Fibroblast of peridontal ligament (primary cell): Measurements from ENCODE around the gene C7.

ENCODE experiments used
- DNase-seq: peaks from one replicate; pipeline ENCODE4 v3.0.0-alpha.2; 2010; ENCODE audit errors: extremely low read depth

Gene C7

DNA sequence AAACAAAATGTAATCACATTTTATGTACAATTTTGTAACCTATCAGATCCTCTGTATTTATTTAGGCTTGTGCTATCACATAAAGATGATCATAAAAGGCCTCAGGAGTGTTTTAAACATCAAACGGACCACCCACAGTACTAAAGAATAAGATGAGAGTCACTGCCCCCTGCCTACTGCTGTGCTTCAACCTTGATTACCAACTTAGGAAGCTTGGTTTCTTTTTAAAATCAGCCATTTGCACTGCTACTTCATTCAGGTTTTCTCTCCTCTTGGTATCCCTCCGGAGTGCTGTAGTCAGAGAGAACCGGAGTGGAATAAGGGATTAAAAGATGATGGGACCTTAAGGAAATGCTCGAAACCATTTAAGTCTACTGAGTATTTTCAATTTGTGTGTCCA, 6.9 kb downstream of the C7 start:
- DNase-seq, result no peak

DNA sequence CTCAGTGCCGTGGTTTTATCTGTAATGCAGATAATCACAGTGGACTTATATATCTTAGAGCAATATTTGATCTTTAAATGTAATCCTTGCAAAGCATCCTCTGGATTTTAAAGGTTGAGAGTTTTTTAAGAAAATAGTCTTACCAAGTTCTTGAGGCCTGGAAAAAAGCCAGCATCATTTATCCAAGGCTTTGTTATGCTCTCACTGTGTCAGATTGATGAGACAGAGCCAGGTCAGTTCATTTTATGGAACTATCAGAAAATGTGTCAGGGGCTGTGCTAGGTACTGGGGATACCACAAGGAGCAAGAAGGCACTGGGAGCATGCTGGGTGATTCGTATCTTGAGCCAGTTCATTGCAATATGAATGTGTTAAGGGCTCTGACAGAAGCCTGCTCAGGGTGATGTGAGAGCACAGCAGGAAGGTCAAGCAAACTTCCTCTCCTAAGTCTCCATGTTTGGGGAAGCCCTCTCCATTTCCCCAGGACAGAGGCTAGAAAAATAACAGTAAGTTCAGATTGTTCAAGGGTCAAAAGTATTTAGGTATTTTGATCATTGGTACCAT, 19.7 kb downstream of the C7 start:
- no peak for DNase-seq

- no peak for DNase-seq
These were observed 23.5 kb downstream of the C7 start for GRCh38 chr5:40932766-40933165.

DNA sequence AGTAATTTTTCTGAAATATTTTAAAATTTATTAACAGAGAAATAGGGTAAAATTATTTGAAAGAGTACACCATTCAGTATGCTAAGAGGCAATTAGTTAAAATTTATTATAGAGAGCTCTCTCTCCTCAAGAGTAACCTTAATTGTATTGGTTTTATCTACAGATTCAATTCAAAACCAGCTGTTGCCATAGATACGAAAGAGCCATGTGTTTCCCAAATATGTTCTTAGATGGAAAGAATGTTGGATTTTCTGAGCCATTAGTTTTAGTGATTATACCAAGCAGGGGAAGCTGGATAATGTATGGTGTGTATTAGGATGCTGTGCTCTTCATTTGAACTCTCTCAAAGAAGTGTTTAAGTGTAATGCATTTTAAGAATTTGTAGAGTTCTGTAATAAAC, 27.8 kb downstream of the C7 start:
- DNase-seq, result no peak

DNA sequence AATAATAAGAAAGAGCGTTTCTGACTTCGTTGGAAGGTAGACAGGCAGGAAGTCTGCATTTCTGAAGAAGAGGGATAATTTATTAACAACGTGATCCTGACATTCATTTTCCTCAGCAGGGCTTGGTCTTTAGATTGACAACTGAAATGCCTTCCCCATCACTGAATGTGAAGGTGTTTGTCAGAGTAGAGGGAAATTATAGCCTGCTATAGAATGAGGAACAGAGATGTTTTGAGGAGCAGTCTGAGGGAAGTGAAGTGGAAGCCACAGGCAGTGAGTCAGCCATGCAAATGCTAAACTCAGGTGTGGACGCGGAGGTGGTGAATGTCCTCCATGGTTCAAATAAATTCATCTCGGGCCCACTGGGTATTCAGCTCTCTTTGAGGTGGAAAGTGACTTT, 30.5 kb downstream of the C7 start:
- DNase-seq, result no peak

GRCh38 chr5:40945111-40945510, 35.8 kb downstream of the C7 start:
- DNase-seq, result no peak

- no peak for DNase-seq
These were observed 46.0 kb downstream of the C7 start for GRCh38 chr5:40955313-40955712.

GRCh38 chr5:40957048-40957447, 47.8 kb downstream of the C7 start:
- DNase-seq, result no peak

GRCh38 chr5:40958811-40959210, 49.5 kb downstream of the C7 start:
- no peak for DNase-seq

DNA sequence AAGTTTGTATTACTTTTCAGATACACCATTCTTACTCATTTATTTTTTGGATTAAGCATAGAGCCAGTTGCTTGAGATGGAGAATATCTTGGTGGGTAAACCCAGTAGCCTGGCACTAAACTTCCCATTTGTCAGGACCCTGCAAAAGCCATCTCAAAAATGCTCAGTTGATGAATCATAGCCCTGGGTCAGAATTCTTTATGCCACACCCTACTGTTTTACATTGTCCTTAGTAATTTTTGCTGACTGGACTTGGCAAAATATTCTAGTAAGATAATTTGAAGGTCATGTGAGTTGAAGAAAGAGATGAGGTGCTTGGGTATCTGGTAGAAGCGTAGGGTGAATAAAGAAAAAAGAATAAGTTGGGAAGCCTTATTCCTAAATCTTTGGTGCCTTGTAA, 50.7 kb downstream of the C7 start:
- no peak for DNase-seq

GRCh38 chr5:40962207-40962955, 53.1 kb downstream of the C7 start:
- no peak for DNase-seq

DNA sequence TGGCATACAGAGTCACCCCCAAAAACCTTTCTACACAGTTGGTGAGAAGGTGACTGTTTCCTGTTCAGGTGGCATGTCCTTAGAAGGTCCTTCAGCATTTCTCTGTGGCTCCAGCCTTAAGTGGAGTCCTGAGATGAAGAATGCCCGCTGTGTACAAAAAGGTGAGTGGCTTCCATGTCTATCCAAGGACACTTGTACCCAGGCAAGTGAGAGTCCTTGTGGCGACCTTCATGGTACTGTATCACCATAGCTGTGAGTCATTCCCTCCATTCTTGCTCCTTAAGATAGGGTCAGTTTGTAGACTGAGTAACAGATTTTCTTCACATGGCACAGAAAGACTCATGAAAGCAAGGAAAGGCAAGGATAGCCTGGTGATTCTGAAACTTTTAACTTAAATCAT, 63.1 kb downstream of the C7 start:
- no peak for DNase-seq

DNA sequence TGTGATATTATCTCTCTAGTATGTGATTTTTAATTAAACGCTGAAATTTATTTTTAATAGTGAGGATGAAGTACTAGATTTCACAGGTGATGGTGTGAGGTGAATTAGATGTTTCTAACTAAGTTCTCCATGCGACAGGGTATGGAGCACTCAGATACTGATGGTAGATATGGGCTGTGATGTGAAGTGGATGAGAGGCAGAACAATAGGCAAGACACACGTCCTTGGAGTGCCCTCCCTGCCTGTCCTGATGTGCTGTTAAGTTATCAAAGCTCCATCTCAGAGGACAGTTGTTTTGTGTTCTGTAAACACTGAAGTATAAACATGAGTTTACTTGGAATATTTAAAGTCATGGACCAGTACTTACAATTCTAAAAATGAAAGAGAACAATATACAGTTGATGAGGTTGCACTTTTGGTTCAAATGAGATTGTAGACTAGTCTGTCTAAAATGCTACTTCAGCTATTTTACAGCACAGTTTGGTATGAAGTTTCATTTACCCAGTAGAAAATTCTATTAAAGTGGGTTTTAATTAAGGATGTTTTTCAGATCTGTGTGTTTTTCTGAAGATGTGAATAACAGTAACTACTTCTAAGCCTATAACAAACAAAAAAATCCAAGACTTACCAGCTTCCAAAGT, 64.2 kb downstream of the C7 start:
- no peak for DNase-seq

- DNase-seq, result no peak
These were observed 66.7 kb downstream of the C7 start for GRCh38 chr5:40976041-40976440.

- DNase-seq, result no peak
These were observed 67.5 kb downstream of the C7 start for GRCh38 chr5:40976836-40977235.

DNA sequence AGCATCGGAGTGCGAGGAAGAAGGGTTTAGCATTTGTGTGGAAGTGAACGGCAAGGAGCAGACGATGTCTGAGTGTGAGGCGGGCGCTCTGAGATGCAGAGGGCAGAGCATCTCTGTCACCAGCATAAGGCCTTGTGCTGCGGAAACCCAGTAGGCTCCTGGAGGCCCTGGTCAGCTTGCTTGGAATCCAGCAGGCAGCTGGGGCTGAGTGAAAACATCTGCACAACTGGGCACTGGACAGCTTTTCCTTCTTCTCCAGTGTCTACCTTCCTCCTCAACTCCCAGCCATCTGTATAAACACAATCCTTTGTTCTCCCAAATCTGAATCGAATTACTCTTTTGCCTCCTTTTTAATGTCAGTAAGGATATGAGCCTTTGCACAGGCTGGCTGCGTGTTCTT, 72.1 kb downstream of the C7 start:
- peak; percentile 44 for DNase-seq

DNA sequence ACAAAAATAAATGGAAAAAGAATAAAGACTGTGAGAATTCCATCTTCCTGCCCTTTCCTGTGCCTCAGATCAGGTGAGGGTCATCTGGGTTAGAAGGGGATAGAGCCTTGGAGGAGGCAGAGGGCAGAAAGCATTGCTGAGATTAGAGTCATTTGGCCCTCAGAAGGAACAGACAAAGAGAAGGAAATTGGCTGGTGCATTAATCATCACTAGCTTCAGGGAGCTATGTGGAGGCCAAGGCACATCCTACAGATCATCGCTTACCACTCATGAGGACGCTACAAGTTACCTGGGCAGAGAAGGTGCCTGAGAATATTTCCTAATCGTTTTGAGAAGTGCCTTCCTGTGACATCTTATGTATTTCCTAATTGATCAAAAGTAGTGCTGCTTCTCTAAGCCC, 74.5 kb downstream of the C7 start:
- DNase-seq, result no peak

DNA sequence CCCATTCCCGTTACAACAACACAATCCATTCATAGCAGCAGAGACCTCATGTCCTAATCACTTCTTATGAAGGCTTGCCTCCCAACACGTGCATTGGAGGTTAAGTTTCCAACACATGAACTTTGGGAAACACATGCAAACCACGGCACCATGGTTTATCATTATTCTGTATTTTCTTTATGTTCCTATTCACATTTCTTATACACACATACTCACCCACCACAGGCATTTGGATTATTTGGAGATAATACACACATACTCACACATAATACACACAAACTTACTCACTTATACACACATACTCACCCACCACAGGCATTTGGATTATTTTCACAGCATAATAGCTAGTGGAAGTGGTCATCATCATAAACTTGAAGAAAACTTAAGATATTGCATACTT, 75.6 kb downstream of the C7 start:
- peak; percentile 81 for DNase-seq

- no peak for DNase-seq
These were observed 76.2 kb downstream of the C7 start for GRCh38 chr5:40985501-40985900.

DNA sequence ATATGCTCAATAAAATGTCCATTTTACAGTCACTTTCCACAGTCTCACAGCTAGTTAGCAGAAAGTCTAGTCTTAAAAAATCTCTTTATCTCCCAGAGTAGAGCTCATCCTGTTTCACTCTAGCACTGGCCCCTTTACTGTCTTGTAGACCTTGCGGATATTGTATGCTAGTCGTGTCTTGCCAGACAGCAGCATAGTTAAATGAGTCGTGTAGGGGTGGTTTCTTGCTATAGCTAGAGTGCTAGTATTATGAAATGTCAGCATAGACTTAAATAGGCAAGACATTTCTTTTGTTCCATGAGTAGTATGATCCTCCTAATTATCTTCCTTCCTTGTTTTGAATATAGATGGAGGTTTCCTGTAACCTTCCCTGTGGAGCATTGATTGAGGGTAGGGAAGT, 77.4 kb downstream of the C7 start:
- DNase-seq, result no peak

- DNase-seq, result no peak
These were observed 78.1 kb downstream of the C7 start for GRCh38 chr5:40987349-40987748.

GRCh38 chr5:40988746-40989510, 79.6 kb downstream of the C7 start:
- DNase-seq, result no peak
